Measurements from ENCODE around the gene NT5DC2.

The NT5DC2 gene

DNA sequence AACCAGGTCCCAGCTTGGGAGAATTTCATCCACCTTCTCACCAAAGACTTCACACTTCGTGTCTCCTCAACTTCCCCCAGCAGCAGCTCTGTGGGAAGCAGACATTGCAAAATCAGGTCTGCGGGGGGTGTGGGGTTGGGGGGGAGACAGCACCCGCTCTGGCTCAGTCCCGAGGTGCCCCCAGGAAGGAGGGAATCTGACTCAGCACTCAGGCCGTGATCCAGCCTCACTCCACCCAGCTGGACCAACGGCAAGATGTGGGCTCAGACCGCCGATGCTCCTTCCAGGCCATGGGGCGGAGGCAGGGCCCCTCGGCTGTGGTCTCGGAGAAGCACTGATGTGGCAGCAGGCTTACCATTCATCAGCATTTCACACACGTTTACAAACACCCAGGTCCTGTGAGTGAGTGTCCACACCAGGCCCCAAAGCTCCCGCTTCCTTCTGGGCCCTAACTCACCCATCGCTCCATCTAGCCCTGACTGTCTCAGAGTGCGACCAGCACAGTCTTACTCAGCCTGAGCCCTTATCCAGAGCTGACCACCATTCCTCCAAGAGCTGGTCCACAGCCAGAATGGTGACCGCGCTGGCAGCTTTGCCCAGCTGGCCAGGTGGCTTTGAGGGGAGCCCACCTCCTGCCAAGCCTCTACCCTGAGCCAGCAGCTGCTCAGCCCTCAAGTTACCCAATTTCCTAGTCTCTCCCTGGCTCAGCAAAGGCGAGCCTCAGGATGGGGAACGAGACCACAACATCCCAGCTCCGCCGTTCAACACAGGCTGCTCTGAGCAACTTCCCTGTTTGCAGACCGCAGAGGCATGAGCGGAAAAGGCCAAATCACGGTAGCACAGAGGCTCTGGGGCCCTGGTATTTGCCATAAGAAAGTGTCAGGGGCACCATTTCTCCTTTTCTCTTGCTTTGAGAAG, 35.3 kb downstream of the NT5DC2 start:
- H3K27me3 ChIP-seq (ENCODE audit: insufficient read depth, low read length) = no peaks in the 10 kb centered on the region
- H3K4me1 ChIP-seq (ENCODE audit: insufficient read depth, low read length) = no peaks in the 10 kb centered on the region
- no peak overlapping the region for H3K4me3 ChIP-seq (ENCODE audit: low read length)
- no peaks in the 10 kb centered on the region for H3K9me3 ChIP-seq (ENCODE audit: insufficient read depth, low read depth, low read length)
- H3K36me3 ChIP-seq (ENCODE audit: insufficient read depth, low read depth, low read length) = no peaks in the 10 kb centered on the region
- H3K27ac ChIP-seq (ENCODE audit: low read length) = no peak overlapping the region
- H3K9ac ChIP-seq (ENCODE audit: low read depth, low read length) = no peak overlapping the region

DNA sequence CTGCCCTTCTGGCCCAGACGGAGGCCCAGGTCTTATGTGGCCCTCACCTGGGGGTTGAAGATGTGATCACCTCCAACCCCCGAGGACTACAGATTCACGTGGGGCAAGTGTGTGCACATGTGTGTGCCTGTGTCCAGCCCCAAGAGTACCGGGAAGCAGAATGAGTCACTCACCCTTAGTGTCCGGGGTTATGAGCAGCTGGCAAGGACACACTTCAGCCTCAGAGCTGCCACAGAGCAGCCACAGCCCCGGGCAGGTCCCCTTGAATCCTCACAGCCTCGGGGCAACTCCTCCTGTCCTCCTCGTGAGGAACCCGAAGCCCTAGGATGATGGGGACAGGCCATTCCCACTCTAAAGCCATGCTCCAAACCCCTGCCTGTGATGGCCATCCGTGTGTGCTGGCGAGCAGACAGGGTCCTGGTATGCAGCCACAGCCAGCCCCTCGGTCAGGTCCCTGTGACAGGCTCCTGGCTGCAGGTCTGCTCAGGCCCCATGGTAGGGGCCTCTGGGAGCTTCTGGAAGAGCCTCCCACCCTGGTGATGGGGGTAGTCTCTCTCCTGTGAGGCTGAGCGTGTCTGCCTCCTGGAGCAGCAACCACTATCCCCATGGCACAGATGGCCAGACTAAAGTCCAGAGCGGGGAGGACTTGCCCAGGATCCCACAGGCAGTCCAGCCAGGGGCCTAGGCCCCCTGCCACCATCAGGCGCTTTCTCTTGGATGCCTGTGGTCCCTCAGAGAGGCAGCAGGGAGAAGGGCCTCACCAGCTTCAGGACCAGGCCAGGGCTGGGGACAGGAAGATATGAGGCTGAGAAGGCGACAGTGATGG, 37.7 kb downstream of the NT5DC2 start:
- H3K27me3 ChIP-seq (ENCODE audit: insufficient read depth, low read length) = no peaks in the 10 kb centered on the region
- H3K4me3 ChIP-seq (ENCODE audit: low read length) = no peak overlapping the region
- H3K36me3 ChIP-seq (ENCODE audit: insufficient read depth, low read depth, low read length) = peaks cover 20% of the 10 kb centered on the region
- no peaks in the 10 kb centered on the region for H3K4me1 ChIP-seq (ENCODE audit: insufficient read depth, low read length)
- no peak overlapping the region for H3K9ac ChIP-seq (ENCODE audit: low read depth, low read length)
- H3K9me3 ChIP-seq (ENCODE audit: insufficient read depth, low read depth, low read length) = no peaks in the 10 kb centered on the region
- no peak overlapping the region for H3K27ac ChIP-seq (ENCODE audit: low read length)

GRCh38 chr3:52494886-52495495, 38.7 kb downstream of the NT5DC2 start, which contains the start of gene STAB1:
STAB1 (plus strand) TSS chr3:52495338; CDS start chr3:52495414, 76 bp downstream.
- Histone ChIP-seq H3K4me1 (ENCODE audit: insufficient read depth, low read length) (no peaks in the 10 kb centered on the region), H3K27ac (ENCODE audit: low read length) (no peak within 1 kb of the TSS), H3K9ac (ENCODE audit: low read depth, low read length) (no peak within 1 kb of the TSS), H3K4me3 (ENCODE audit: low read length) (no peak within 1 kb of the TSS), H3K36me3 (ENCODE audit: insufficient read depth, low read depth, low read length) (peaks cover 30% of the 10 kb centered on the region), H3K27me3 (ENCODE audit: insufficient read depth, low read length) (no peaks in the 10 kb centered on the region), H3K9me3 (ENCODE audit: insufficient read depth, low read depth, low read length) (no peaks in the 10 kb centered on the region)

DNA sequence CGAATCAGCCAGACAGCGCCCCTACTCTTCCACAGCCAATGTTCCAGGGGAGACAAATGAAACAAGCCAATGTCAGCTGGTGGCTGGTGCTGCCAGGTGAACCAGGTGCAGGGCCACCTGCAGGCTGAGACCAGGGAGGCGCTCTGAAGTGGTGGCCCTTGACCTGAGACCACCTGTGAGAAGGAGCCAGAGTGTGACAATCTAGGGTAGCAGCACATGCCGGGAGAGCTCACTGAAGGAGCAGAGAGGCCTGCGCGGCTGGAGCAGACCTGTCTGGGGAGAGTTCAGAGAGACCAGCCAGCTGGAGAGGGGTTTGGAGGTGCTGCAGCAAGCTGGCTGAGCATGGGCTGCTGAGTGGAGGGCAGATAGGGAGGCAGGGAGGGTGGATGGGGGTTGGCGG, 39.2 kb downstream of the NT5DC2 start:
- Histone ChIP-seq H3K9ac (ENCODE audit: low read depth, low read length) (no peak overlapping the region), H3K27ac (ENCODE audit: low read length) (no peak overlapping the region), H3K36me3 (ENCODE audit: insufficient read depth, low read depth, low read length) (peaks cover 36% of the 10 kb centered on the region)

DNA sequence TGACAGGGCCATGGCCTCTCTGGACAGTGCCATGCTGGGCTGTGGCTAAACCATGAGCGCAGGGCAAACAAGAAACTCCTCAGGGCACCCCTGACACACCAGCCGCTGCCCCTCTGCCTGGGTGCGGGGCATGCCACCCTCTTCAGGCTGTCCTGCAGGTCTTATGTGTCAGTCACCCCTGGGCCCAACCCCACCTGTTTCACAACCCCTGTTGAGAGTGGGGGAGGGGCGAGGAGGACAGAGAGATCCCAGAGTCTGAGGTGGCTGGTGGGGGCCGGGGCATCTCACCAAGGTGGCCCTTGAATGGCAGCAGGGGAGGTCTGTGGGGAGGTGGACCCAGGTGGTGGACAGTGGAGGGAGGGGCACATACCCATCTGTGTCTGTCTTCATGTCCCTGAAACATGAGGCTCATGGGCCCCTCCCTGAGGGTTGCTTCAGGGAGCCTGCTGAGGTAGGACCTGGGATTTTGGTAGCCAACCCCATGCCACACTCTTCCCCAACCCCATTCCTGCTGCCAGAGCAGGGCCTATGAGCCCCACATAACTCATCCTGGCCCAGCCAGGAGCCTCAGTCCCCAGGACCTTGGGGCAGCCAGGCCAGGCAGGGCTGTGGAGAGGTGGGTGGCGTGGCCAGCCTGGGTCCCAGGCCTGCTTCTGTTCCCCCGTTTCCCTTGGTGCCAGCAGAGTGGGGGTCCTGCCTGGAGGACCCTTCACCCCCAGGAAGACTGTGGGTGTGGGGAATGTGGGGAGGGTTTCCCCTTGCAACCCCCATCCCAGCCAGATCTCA, 40.2 kb downstream of the NT5DC2 start:
- H3K9me3 ChIP-seq (ENCODE audit: insufficient read depth, low read depth, low read length) = no peaks in the 10 kb centered on the region
- no peaks in the 10 kb centered on the region for H3K4me1 ChIP-seq (ENCODE audit: insufficient read depth, low read length)
- H3K4me3 ChIP-seq (ENCODE audit: low read length) = no peak overlapping the region
- H3K27me3 ChIP-seq (ENCODE audit: insufficient read depth, low read length) = no peaks in the 10 kb centered on the region
- peaks cover 45% of the 10 kb centered on the region for H3K36me3 ChIP-seq (ENCODE audit: insufficient read depth, low read depth, low read length)
- H3K27ac ChIP-seq (ENCODE audit: low read length) = no peak overlapping the region
- no peak overlapping the region for H3K9ac ChIP-seq (ENCODE audit: low read depth, low read length)

More for the DNA sequence above, 39.2 kb downstream of the NT5DC2 start:
- Histone ChIP-seq H3K9me3 (ENCODE audit: insufficient read depth, low read depth, low read length) (no peaks in the 10 kb centered on the region), H3K27me3 (ENCODE audit: insufficient read depth, low read length) (no peaks in the 10 kb centered on the region), H3K4me3 (ENCODE audit: low read length) (no peak overlapping the region), H3K4me1 (ENCODE audit: insufficient read depth, low read length) (no peaks in the 10 kb centered on the region)

GRCh38 chr3:52492059-52492458, 41.6 kb downstream of the NT5DC2 start:
- H3K9me3 ChIP-seq (ENCODE audit: insufficient read depth, low read depth, low read length) = no peaks in the 10 kb centered on the region
- no peak overlapping the region for H3K27ac ChIP-seq (ENCODE audit: low read length)
- no peak overlapping the region for H3K9ac ChIP-seq (ENCODE audit: low read depth, low read length)
- no peak overlapping the region for H3K4me3 ChIP-seq (ENCODE audit: low read length)
- H3K4me1 ChIP-seq (ENCODE audit: insufficient read depth, low read length) = no peaks in the 10 kb centered on the region
- no peaks in the 10 kb centered on the region for H3K27me3 ChIP-seq (ENCODE audit: insufficient read depth, low read length)
- H3K36me3 ChIP-seq (ENCODE audit: insufficient read depth, low read depth, low read length) = peaks cover 57% of the 10 kb centered on the region

GRCh38 chr3:52490939-52491526, 42.6 kb downstream of the NT5DC2 start:
- Histone ChIP-seq H3K9ac (ENCODE audit: low read depth, low read length) (no peak overlapping the region), H3K27me3 (ENCODE audit: insufficient read depth, low read length) (no peaks in the 10 kb centered on the region), H3K4me1 (ENCODE audit: insufficient read depth, low read length) (no peaks in the 10 kb centered on the region), H3K4me3 (ENCODE audit: low read length) (no peak overlapping the region), H3K36me3 (ENCODE audit: insufficient read depth, low read depth, low read length) (peaks cover 67% of the 10 kb centered on the region), H3K9me3 (ENCODE audit: insufficient read depth, low read depth, low read length) (no peaks in the 10 kb centered on the region), H3K27ac (ENCODE audit: low read length) (no peak overlapping the region)

GRCh38 chr3:52490035-52490938, 43.4 kb downstream of the NT5DC2 start:
- no peaks in the 10 kb centered on the region for H3K27me3 ChIP-seq (ENCODE audit: insufficient read depth, low read length)
- H3K36me3 ChIP-seq (ENCODE audit: insufficient read depth, low read depth, low read length) = peaks cover 74% of the 10 kb centered on the region
- H3K27ac ChIP-seq (ENCODE audit: low read length) = no peak overlapping the region
- H3K9ac ChIP-seq (ENCODE audit: low read depth, low read length) = no peak overlapping the region
- no peak overlapping the region for H3K4me3 ChIP-seq (ENCODE audit: low read length)
- no peaks in the 10 kb centered on the region for H3K4me1 ChIP-seq (ENCODE audit: insufficient read depth, low read length)
- H3K9me3 ChIP-seq (ENCODE audit: insufficient read depth, low read depth, low read length) = no peaks in the 10 kb centered on the region

- H3K27ac ChIP-seq (ENCODE audit: low read length) = no peak overlapping the region
- no peaks in the 10 kb centered on the region for H3K9me3 ChIP-seq (ENCODE audit: insufficient read depth, low read depth, low read length)
Observed at GRCh38 chr3:52489453-52489852, 44.2 kb downstream of the NT5DC2 start.

DNA sequence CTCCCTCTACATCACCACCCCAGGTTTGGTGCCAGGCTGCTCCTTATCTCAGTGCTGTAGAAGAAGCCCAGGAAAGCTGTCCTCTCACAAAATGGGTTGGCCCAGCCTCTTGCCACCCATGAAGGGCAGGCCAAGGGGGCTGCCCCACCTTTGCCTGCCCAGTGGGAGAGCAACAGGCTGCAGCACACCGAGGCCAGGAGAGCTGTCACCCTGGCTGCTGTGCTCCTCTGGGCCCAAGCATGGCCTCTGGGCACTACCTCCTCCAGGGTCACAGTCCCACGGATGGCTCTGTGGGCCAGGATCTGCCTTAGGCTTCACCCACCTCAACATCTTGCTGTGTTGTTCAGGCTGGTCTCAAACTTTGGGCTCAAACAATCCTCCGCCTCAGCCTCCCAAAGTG, 44.9 kb downstream of the NT5DC2 start:
- Histone ChIP-seq H3K4me1 (ENCODE audit: insufficient read depth, low read length) (no peaks in the 10 kb centered on the region), H3K27me3 (ENCODE audit: insufficient read depth, low read length) (no peaks in the 10 kb centered on the region), H3K9me3 (ENCODE audit: insufficient read depth, low read depth, low read length) (no peaks in the 10 kb centered on the region), H3K4me3 (ENCODE audit: low read length) (no peak overlapping the region), H3K36me3 (ENCODE audit: insufficient read depth, low read depth, low read length) (peaks cover 83% of the 10 kb centered on the region), H3K9ac (ENCODE audit: low read depth, low read length) (no peak overlapping the region), H3K27ac (ENCODE audit: low read length) (no peak overlapping the region)

More at GRCh38 chr3:52489453-52489852, 44.2 kb downstream of the NT5DC2 start:
- Histone ChIP-seq H3K27me3 (ENCODE audit: insufficient read depth, low read length) (no peaks in the 10 kb centered on the region), H3K4me3 (ENCODE audit: low read length) (no peak overlapping the region), H3K9ac (ENCODE audit: low read depth, low read length) (no peak overlapping the region), H3K4me1 (ENCODE audit: insufficient read depth, low read length) (no peaks in the 10 kb centered on the region), H3K36me3 (ENCODE audit: insufficient read depth, low read depth, low read length) (peaks cover 83% of the 10 kb centered on the region)
